CD4-positive, alpha-beta T cell treated with Interleukin-21 for 1 hour (primary cell): ENCODE results near the gene CEACAM6.
"Not testable (repeated sequence)": the region's sequence is repeated elsewhere in the genome, so short reads cannot be mapped to it uniquely, and the experiment has no call there.

Source experiments
- DNase-seq: peaks from one replicate; pipeline ENCODE4 v3.0.0-alpha.2; 2020

The CEACAM6 gene

DNA sequence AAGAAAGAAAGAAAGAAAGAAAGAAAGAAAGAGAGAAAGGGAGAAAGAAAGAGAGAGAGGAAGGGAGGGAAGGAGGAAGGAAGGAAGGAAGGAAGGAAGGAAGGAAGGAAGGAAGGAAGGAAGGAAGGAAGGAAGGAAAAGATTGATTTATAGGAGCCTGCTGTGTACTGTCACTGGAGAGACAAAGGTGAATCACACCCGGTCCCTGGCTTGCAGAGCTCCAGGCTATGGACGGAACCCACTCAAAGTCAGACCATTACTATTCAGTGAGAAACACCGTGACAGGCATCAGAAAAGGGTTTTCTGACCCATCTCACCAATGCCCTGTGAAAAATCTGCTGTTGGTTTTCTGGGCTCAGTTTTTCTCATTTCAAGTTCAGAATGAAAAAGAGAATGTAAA lies 7.3 kb upstream of the CEACAM6 start:
- DNase-seq = no peak

- DNase-seq = not testable (repeated sequence)
Measured at GRCh38 chr19:41750248-41751134, 4.8 kb upstream of the CEACAM6 start.

DNA sequence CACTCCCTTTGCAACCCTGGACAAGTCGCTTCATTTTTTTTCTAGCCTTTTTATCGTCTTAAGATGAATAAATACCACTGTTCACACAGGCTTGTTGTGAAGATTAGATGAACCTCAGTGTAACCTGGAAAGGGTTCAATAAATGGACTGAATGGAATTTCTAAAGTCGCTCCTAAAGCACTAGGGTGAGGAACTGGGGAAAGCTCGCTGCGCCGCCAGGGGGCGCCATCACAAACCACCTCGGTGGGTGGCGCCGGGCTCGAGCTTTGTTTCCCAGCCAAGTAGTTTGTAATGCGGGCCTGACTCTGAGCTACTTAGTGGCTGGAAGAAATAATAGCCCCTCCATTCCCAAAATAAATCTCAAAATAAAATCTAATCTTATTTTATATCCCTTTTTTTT lies 2.2 kb upstream of the CEACAM6 start:
- peak; percentile 67 for DNase-seq

GRCh38 chr19:41753936-41754529 lies 1.3 kb upstream of the CEACAM6 start:
- peak; percentile 75 for DNase-seq

DNA sequence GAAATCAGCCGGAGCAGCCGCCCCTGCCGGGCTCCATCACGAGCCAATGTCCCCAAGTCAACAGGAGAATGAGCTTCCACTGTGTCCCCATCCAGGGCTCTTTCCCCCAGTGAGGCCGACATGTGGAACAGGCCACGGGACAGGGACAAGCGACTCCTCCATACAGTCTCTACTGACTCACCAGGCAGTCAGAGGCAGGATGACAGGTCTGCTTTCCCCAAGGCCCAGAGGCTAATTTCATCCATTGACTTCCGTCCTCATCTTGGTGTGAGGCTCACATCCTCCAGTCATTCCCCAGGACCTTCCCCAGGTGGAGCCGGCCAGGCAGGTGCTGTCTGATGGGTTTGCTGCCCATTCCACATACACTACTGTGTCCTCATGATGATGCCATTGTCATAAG lies 3.5 kb downstream of the CEACAM6 start:
- DNase-seq = no peak

DNA sequence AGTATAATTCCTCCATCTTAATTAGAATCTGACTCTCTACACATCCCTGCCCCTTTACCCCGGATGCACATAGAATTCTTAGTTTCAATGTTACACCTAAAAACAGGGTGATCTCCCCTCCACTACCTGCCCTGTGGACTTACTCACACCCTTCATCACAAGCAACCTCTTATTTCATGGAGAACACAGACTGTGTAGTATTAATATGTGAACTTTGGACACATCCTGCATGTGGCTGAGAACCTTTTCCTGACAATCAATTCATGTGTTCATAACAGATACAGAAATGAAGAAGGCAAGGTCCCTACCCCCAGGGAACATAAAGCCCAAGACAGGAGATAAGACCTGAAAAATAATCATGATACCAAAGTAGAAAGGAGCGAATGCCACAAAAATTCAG lies 11.8 kb downstream of the CEACAM6 start:
- no peak for DNase-seq

DNA sequence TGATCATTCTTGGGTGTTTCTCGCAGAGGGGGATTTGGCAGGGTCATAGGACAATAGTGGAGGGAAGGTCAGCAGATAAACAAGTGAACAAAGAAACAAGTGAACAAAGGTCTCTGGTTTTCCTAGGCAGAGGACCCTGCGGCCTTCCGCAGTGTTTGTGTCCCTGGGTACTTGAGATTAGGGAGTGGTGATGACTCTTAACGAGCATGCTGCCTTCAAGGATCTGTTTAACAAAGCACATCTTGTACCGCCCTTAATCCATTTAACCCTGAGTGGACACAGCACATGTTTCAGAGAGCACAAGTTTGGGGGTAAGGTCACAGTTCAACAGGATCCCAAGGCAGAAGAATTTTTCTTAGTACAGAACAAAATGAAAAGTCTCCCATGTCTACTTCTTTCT lies 12.8 kb downstream of the CEACAM6 start:
- not testable (repeated sequence) for DNase-seq

- no peak for DNase-seq
Measured at GRCh38 chr19:41769608-41770007, 14.3 kb downstream of the CEACAM6 start.

DNA sequence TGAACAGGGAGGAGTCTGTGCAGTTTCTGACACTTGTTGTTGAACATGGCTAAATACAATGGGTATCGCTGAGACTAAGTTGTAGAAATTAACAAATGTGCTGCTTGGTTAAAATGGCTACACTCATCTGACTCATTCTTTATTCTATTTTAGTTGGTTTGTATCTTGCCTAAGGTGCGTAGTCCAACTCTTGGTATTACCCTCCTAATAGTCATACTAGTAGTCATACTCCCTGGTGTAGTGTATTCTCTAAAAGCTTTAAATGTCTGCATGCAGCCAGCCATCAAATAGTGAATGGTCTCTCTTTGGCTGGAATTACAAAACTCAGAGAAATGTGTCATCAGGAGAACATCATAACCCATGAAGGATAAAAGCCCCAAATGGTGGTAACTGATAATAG lies 16.1 kb downstream of the CEACAM6 start:
- DNase-seq = no peak

GRCh38 chr19:41774515-41774980 lies 19.2 kb downstream of the CEACAM6 start:
- peak; percentile 63 for DNase-seq

DNA sequence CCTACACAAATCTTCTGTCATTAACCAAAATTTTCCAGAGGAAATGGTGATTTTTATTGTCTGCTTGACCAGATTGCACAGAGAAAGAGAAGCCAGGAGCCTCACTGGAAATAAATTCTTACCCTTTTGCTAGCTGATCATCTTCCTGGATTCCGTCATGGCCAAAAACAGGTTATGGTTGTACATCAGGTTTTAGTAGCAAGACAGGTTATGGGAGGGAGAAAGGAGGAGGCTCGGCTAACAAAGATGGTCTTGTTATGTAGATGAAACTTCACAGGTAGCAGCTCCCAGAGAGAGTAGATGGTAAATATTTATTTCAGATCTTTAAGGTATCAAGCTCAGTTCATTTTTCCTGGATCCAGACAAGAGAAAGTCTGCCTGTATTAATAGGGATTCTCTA lies 21.4 kb downstream of the CEACAM6 start:
- DNase-seq = no peak

DNA sequence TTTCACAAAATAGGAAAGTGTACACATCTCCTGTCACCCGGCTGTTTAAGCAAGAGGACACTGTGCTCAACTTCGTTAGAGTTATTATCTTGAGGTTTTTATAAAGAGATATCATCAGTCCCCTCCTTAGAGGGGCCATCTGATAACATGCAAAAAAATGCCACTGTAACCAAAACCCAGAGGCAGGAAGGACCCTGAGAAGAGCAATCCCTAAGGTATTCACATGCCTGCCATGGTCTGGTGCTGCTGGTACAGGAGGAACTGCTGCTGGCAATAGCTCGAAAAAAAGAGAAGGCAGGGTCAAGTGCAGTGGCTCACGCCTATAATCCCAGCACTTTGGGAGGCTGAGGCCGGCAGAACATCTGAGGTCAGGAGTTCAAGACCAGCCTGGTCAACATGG lies 28.3 kb downstream of the CEACAM6 start:
- no peak for DNase-seq

DNA sequence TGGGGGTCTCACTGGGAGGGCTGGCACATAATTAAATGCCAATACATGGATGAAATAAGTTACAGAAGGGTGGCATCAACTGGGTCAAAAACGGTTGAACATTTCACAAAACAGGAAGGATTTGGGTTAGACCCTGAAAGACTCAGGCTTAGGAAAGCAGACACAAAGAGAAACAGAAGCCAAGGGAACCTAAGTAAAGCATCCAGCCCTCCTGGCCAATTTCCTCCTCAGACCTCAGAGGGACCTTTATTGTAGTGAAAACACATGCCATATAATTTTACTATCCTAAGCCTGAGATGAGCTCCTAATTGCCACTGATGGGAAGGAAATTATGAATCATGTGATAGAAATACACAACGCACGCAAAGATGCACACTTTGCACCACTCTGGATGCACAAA lies 29.0 kb downstream of the CEACAM6 start:
- DNase-seq = no peak

DNA sequence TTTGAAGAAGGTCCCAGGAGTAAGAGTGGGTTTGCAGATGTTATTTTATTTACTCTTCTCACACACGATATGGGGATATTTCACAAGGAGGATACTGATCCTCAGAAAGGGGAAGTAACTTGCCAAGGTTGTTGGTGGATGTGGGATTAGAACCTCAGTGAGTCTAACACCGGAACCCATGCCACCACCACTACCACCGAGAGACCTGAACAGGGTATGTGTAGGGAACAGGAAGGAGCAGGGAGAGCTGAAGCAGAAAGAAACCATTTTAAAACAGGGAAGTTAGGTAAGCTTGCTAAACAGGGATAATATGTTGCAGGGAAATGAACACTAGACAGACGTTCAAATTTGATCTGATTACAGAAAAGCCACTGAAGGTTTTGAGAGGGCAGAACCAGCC lies 29.4 kb downstream of the CEACAM6 start:
- DNase-seq = peak; percentile 11

GRCh38 chr19:41785653-41786052 lies 30.3 kb downstream of the CEACAM6 start:
- DNase-seq = peak; percentile 79

- DNase-seq = no peak
Measured at GRCh38 chr19:41787055-41787454, 31.7 kb downstream of the CEACAM6 start.

DNA sequence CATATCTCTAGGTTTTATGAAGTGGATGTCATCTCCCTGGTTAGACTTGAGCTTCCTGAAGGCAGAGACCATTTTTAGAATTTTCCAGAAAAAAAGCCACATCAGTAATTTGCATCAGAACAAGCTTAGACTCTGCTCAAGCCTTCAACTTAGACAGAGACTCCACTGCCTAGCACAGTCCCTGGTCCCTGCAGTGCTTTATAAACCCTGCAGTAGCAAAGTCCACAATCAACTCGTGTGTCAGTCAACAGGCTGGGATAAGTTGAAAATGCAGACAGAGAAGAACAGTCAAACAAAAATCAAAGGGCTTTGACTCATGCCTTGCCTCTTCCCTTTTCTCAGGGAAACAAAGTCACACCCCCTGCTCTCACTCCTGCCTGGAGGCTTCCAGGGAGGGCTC lies 33.2 kb downstream of the CEACAM6 start:
- DNase-seq = not testable (repeated sequence)

GRCh38 chr19:41789053-41789452 lies 33.7 kb downstream of the CEACAM6 start:
- not testable (repeated sequence) for DNase-seq

GRCh38 chr19:41792513-41793413 lies 37.4 kb downstream of the CEACAM6 start:
- DNase-seq = peak; percentile 41

DNA sequence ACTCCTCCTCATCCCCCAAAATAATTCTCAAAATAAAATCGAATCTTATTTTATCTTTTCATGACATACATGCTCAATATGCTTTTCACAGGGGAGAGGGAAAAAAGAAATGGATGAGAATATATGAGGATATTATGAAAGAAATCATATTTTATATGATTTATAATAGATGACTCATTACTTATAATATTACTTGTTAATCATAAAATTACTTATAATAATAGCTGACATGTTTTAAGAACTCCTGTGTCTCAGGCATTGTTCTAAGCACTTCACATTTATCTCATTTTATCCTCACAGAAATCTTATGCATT lies 38.0 kb downstream of the CEACAM6 start:
- DNase-seq = no peak

GRCh38 chr19:41795031-41795461 lies 39.7 kb downstream of the CEACAM6 start:
- DNase-seq = peak; percentile 71

DNA sequence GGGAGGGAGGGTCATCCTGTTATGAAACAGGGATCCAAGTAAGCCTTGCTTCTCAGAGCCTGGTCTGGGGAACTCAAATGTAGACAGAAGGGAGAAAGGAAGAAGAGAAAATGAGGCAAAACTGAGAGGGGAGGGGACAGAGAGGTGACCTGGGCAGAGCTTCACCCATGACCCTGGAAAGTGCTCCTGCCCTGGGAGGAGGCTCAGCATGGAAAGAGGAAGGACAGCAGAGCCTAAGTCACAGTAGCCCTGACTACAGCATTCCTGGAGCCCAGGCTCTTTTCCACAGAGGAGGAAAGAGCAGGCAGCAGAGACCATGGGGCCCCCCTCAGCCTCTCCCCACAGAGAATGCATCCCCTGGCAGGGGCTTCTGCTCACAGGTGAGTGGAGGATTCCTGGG lies 41.0 kb downstream of the CEACAM6 start, which contains the start of gene CEACAM3:
TSS of gene CEACAM3 (plus strand) at position 226 of the 400 bp plus-strand sequence. CDS start at position 317, 91 bp downstream.
- DNase-seq = no peak

- DNase-seq = no peak
Measured at GRCh38 chr19:41796901-41797300, 41.6 kb downstream of the CEACAM6 start.
